NCI-H128 (cell line): ENCODE measurements around the gene HBS1L.

Experiments used
- DNase-seq: peaks from one replicate; lab custom pipeline; 2025; ENCODE audit not compliant: unreplicated experiment; lab: John Stamatoyannopoulos, UW

The HBS1L gene

GRCh38 chr6:135037541-135037940 is 17.1 kb downstream of the HBS1L start:
- no peak for DNase-seq

DNA sequence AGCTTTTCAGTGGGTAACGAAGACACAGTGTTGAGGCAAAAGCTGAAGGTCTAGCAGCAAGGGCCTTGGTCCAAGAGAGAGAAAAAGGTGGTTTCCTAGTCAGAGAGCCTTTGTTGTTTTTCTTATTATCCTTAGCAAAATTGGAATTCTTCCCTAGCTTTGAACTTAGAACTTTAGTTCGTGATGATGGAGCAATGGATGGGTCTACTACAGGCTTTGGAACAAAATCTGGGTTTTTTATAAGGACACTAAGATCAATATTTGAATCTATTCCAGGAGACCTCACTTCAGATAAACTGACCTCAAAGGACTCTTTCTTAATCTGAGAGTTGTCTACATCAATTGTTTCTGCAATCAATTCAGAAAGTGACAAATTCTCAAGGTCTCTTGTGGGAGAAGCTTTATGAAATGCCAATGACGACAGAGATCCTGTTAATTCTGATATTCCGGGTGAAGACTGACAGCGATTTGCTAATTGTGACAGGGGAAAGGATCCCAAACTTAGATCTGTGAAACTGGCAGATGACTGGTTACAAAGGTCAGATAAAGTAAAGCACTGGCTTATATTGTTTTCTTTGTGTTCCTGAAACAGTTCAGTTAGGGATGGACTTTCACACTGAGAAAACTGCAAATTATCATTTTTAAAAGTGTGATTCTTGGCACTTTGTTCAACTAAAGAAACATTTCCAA is 17.7 kb downstream of the HBS1L start:
- DNase-seq, result no peak

- no peak for DNase-seq
These were observed 21.4 kb downstream of the HBS1L start for GRCh38 chr6:135033238-135033637.

DNA sequence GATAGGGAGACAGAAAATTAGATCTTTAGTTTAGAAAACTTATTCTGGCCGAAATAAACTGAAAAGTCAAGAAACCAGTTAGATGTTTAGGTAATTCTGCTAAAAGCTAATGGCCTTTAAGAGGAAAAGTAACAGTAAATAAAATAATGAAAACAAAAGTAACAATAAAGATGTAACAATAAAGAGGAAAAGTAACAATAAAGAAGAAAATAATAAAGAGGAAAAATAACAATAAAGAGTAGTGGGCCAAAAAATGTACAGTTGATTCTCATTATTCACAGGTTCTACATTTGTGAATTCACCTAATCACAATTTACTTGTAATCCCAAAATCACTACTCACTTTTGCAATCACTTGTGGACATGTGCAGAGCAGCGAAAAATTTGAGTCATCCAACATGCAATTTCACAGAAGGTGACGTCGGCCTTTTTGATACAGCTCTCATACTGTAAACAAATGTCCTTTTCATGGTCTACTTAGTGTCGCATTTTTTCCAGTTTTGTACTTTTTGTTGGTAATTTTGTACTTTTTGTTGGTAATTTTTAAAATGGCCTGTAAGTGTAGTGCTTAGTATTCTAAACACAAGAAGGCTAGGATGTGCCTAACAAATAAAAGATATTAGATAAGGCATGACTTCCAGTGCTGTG is 24.0 kb downstream of the HBS1L start:
- no peak for DNase-seq

DNA sequence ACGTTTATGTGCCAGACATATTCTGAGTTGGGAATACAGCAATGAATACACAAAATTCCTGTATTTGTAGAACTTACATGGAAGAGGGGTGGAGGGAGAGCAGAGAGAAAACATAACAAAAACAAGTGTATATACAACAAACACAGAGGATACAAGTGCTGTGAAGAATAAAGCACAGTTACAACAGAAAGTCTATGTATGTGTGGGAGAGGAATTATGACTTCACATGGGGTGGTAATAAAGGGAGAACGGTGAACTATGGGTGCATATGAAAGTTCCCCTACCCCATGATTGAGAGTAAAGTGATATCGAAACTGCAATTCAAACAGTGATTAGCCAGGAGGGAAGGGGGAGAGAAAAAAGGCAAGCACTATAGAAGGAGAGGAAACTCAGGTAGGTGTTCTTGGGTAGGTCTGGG is 24.6 kb downstream of the HBS1L start:
- DNase-seq, result no peak

DNA sequence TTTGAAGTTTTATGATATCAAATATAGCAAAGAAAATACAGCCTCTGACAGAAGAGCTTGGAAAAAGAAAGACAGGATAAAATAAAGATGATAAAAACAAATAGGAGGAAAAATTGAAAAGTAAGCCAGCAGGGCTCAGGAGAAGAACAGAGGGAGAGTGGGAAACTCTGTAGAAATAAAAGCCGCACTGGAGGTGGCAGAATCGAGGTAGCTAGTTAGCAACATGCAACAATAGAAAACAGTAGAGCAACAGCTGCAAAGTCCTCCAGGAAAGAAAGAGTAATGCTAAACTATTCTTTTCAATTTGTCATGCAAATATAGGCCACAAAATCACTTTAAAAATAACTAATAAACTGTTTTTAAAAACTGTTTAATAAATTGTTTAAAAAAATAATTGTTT is 28.8 kb downstream of the HBS1L start:
- no peak for DNase-seq

GRCh38 chr6:135025175-135025574 is 29.4 kb downstream of the HBS1L start:
- no peak for DNase-seq

- DNase-seq, result no peak
These were observed 32.4 kb downstream of the HBS1L start for GRCh38 chr6:135022050-135022697.

DNA sequence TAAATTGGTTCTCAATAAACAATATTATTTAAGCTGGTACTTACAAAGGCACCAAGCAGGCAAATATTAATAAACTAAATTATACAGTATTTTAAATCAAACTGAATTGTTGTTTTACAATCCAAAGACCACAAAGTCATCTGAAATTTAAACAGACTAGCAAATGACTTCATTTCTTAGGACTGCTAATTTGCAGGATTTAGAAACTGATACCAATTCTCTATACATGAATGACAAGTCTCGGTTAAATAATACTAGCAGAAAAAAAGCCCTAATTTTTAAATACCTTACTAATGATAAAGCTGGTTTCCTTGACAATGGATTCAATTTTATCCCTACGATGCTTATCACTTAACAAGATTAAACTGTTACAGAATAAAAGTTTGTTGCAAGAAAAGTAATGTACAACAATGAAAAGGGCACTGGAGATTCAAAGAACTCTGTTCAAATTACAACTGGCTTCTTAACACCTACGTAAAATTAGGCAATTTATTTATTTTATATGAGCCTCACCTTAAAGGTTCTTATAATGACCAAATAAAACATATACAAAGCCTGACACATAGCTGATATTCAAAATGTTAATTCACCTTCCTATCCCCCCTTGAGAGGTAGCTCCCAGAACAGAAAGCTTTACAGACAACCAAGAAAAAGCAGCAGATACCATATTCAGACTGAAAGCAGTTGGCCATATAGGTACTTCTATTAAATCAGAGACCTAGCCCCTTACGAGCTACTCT is 33.1 kb downstream of the HBS1L start:
- DNase-seq, result no peak

GRCh38 chr6:135018941-135019340 is 35.7 kb downstream of the HBS1L start:
- DNase-seq, result no peak

- DNase-seq, result no peak
These were observed 36.6 kb downstream of the HBS1L start for GRCh38 chr6:135018052-135018451.

GRCh38 chr6:135014353-135014832 is 40.2 kb downstream of the HBS1L start:
- DNase-seq, result no peak

GRCh38 chr6:135013211-135013610 is 41.4 kb downstream of the HBS1L start:
- no peak for DNase-seq

DNA sequence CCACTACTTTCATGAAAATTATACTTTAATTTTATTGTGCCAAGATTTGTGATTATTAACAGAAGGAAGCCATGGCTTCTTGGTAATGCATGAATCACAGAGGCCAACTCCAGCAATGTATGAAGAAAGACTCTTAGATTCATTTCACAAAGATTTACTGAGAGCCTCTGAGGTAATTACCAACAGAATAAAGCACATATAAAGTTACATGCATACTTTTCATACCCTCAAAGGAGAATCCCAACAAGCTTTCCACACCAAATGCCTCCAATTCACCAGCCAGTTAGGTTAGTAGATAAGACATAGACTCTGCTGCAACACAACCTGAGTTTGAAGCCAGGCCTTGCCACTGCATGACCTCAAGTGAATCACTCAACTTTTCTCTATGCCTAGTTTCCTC is 41.9 kb downstream of the HBS1L start:
- DNase-seq, result no peak

DNA sequence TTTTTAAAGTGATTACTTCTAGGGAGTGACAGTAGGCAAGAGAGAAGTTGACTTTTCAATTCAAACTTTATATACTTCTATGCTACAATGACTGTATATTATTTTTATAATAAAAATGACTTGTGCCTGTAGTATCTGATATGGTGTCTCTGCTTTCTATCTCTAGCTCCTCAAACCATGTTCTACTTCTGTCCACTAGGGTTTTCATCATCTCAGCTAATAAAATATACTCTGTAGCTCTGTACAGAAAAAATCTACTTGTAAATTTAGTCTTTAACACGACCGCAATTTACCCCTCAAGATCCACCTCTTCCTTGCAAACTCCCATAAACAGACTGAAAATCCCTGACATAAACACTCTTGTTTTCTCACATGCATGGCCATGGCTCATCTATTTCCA is 42.3 kb downstream of the HBS1L start:
- no peak for DNase-seq

GRCh38 chr6:135008941-135009290 is 45.7 kb downstream of the HBS1L start:
- no peak for DNase-seq

- DNase-seq, result no peak
These were observed 46.3 kb downstream of the HBS1L start for GRCh38 chr6:135008072-135008940.

DNA sequence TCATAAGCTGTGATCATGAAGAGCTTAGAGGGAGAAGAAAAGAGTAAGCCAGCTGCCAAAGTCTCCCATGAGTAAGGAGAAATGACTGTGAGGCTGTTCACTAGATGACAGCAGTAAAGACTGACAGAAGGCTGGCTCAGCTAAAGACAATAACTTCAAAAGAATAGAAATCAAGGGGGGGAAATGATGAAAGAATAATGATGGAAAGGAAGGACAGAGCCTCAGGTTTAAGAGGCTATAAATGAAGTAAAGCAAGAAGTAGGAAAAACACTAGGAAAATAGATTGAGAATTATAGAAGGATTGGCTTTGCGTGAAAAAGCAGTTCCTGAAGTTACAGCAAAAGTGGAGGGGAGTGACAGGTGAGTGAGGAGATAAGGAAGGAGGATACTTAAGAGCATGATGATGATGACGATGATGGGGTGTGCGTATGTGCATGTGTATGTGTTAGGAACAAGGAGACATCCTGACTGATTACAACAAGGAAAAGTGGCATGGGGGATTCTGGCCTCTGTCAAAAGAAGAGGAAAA is 48.2 kb downstream of the HBS1L start:
- DNase-seq, result no peak

DNA sequence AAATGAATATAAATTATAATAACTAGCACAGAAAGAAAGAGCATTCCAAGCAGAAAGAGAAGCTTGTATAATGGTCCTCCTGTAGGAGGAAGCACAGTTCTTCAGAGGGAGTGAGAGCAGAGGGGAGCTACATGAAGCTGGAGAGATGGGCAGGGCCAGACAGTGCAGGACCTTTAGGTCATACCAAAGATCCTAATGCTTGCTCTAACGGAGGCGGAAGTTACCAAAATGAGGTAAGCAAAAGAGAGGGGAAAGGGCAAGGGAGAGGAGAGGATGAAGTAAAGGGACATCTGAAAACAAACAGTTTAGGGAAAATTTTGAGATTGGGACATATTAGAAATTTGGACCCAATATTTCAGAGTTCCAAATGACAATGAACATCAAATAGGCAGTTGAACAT is 50.2 kb downstream of the HBS1L start:
- no peak for DNase-seq

DNA sequence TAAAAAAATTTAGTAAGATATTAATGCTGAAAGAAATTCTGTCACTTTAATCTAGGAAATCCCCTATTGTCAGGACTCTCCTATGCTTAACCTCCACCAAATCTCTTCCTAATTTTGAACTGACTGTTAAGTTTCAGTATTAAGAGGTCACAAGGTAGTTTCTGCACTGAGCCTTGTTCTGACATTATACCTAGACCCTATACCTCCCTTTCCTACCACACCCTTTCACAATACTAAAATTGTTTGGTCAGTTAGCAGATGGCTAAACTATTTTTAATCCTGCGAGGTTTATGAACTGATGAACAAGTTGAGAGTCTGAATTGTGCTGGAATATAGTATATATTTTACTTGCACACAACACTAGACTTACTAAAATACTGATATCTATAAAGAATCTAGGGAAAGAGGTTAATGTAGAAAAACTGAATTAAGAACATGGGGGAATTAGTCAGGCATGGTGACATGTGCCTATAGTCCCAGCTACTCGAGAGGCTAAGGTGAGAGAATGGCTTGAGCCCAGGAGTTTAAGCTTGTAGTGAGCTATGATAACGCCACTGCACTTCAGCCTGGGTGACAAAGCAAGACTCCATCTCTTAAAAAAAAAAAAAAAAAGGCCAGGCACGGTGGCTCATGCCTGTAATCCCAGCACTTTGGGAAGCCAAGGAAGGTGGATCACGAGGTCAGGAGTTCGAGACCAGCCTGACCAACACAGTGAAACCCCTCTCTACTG is 51.5 kb downstream of the HBS1L start:
- DNase-seq, result no peak
